HG02588 (cell line): ENCODE measurements around the gene TTLL4.
"Not testable (repeated sequence)": the region's sequence is repeated elsewhere in the genome, so short reads cannot be mapped to it uniquely, and the experiment has no call there.

Source experiments
- ATAC-seq: cut with Tn5 transposase; IDR thresholded peaks from one replicate; pipeline ENCODE4 v1.9.1; 2021; ENCODE audit warnings: mild to moderate bottlenecking, moderate library complexity; ENCODE audit not compliant: unreplicated experiment

The TTLL4 gene

GRCh38 chr2:218743068-218743467, 32.4 kb downstream of the TTLL4 start:
- ATAC-seq, result peak; percentile 74

- ATAC-seq, result no peak
Measured at GRCh38 chr2:218744615-218745014, 34.0 kb downstream of the TTLL4 start.

- ATAC-seq, result no peak
Measured at GRCh38 chr2:218745160-218745558, 34.5 kb downstream of the TTLL4 start.

- ATAC-seq, result no peak
Measured at GRCh38 chr2:218745559-218746469, 35.2 kb downstream of the TTLL4 start.

- ATAC-seq, result no peak
Measured at GRCh38 chr2:218746470-218746795, 35.8 kb downstream of the TTLL4 start.

GRCh38 chr2:218746960-218747359, 36.3 kb downstream of the TTLL4 start:
- no peak for ATAC-seq

- no peak for ATAC-seq
Measured at GRCh38 chr2:218748741-218749441, 38.3 kb downstream of the TTLL4 start.

- ATAC-seq, result no peak
Measured at GRCh38 chr2:218754201-218754600, 43.6 kb downstream of the TTLL4 start.

- ATAC-seq, result no peak
Measured at GRCh38 chr2:218754781-218755180, 44.1 kb downstream of the TTLL4 start.

- ATAC-seq, result no peak
Measured at GRCh38 chr2:218755198-218755566, 44.5 kb downstream of the TTLL4 start.

- no peak for ATAC-seq
Measured at GRCh38 chr2:218755567-218756404, 45.2 kb downstream of the TTLL4 start.

GRCh38 chr2:218756599-218757377, 46.2 kb downstream of the TTLL4 start:
- no peak for ATAC-seq

GRCh38 chr2:218761795-218762194, 51.2 kb downstream of the TTLL4 start:
- no peak for ATAC-seq

- ATAC-seq, result not testable (repeated sequence)
Measured at GRCh38 chr2:218772759-218773158, 62.1 kb downstream of the TTLL4 start.

GRCh38 chr2:218773881-218774280, 63.2 kb downstream of the TTLL4 start:
- no peak for ATAC-seq

GRCh38 chr2:218776488-218776887, 65.9 kb downstream of the TTLL4 start:
- ATAC-seq, result no peak

GRCh38 chr2:218777276-218777990, 66.8 kb downstream of the TTLL4 start:
- no peak for ATAC-seq

GRCh38 chr2:218780046-218780445, 69.4 kb downstream of the TTLL4 start:
- ATAC-seq, result no peak

- no peak for ATAC-seq
Measured at GRCh38 chr2:218780851-218781690, 70.4 kb downstream of the TTLL4 start.
